ENCODE results near the gene ZNF726. TPM values are rescaled to one million over a fixed set of nuclear protein-coding genes. Genes with fewer than 3 reads are reported as not detected.
A peak's percentile ranks its signal among the peaks of the same experiment; 100 is the strongest.
"Not testable (repeated sequence)": the region's sequence is repeated elsewhere in the genome, so short reads cannot be mapped to it uniquely, and the experiment has no call there.

The ZNF726 gene
- total RNA-seq, 1 donor from 2014 or later = 11.6 TPM

- intact Hi-C loops (cut with micrococcal nuclease) = no loop called here
- Mint-ChIP-seq H3K4me1 (ENCODE audit: low read depth) (no peaks in the 10 kb centered on the region), H3K27ac (no peak overlapping the region), H3K27me3 (ENCODE audit: low read depth) (no peaks in the 10 kb centered on the region), H3K9me3 (peaks cover 69% of the 10 kb centered on the region), H3K36me3 (ENCODE audit: low read depth) (no peaks in the 10 kb centered on the region), H3K4me3 (ENCODE audit: low read depth) (no peak overlapping the region)
- DNase-seq (ENCODE audit: low spot score) = no peak
Measured at GRCh38 chr19:23905771-23906170, 8.9 kb upstream of the ZNF726 start.

DNA sequence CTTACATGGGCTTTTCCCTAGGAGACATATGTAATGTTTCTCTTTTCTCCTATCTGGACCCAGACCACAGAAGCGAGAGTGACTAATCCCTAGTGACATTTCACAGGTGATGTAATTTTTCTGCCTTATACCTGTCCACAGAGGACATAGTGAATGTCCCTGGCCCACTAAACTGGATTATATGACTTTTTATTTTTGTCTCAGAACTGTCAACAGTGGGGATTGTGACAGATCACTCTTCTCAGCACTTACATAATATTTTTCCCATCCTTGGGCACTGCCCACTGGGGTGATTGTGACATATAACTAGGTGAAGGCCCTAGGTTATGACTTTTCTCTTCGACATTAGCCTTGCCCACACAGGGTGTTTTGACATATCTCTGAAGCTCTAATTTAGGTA is 7.9 kb upstream of the ZNF726 start:
- intact Hi-C loops (cut with micrococcal nuclease) = no loop called here
- Mint-ChIP-seq H3K4me3 (ENCODE audit: low read depth) (no peak overlapping the region), H3K9me3 (peaks cover 66% of the 10 kb centered on the region), H3K27ac (no peak overlapping the region), H3K27me3 (ENCODE audit: low read depth) (no peaks in the 10 kb centered on the region), H3K36me3 (ENCODE audit: low read depth) (no peaks in the 10 kb centered on the region), H3K4me1 (ENCODE audit: low read depth) (no peaks in the 10 kb centered on the region)
- DNase-seq (ENCODE audit: low spot score) = no peak

DNA sequence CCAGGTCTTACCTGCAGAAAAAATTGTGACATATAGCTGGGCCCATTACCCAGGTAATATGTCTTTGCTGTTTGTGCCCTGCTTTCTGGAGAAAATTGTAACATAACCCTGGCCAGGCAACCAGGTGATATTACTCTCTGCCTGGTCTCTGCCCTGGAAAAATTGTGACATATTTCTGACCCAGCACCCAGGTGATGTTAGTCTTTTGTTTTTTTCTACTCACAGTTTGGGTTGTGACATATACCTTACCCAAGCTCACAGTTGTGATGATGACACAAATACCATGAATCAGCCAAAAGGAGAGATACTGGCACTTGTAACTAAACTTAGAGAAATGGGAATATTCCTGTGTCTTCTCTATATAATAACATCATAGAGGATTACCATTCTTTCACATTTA is 6.5 kb upstream of the ZNF726 start:
- H3K27me3 Mint-ChIP-seq (ENCODE audit: low read depth) = no peaks in the 10 kb centered on the region
- intact Hi-C loops (cut with micrococcal nuclease) = no loop called here
- H3K4me3 Mint-ChIP-seq (ENCODE audit: low read depth) = no peak overlapping the region
- H3K36me3 Mint-ChIP-seq (ENCODE audit: low read depth) = peaks cover 4% of the 10 kb centered on the region
- H3K4me1 Mint-ChIP-seq (ENCODE audit: low read depth) = no peaks in the 10 kb centered on the region
- no peak overlapping the region for H3K27ac Mint-ChIP-seq
- peaks cover 64% of the 10 kb centered on the region for H3K9me3 Mint-ChIP-seq
- no peak for DNase-seq (ENCODE audit: low spot score)

DNA sequence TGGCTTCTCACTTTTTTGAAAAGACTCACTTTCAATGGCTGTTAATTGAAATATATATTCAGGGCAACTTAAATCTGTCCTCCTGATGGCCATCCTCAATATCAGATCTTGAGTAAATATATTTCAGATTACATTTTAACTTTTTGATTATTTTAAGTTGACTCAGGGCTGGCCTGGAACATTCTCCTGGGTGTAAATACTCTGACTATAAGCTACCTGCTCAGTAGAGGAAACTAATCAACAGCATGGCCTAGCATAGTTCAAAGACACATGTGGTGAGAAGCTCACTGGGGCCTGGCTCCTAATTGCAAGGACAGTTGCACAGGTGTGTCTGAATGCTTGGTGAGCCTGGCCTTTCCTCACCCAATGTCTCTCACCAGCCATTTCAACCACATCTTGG is 5.5 kb upstream of the ZNF726 start:
- Mint-ChIP-seq H3K27ac (no peak overlapping the region), H3K9me3 (peaks cover 63% of the 10 kb centered on the region), H3K27me3 (ENCODE audit: low read depth) (no peaks in the 10 kb centered on the region), H3K4me3 (ENCODE audit: low read depth) (no peak overlapping the region), H3K4me1 (ENCODE audit: low read depth) (no peaks in the 10 kb centered on the region), H3K36me3 (ENCODE audit: low read depth) (peaks cover 12% of the 10 kb centered on the region)
- intact Hi-C loops (cut with micrococcal nuclease) = no loop called here
- no peak for DNase-seq (ENCODE audit: low spot score)

DNA sequence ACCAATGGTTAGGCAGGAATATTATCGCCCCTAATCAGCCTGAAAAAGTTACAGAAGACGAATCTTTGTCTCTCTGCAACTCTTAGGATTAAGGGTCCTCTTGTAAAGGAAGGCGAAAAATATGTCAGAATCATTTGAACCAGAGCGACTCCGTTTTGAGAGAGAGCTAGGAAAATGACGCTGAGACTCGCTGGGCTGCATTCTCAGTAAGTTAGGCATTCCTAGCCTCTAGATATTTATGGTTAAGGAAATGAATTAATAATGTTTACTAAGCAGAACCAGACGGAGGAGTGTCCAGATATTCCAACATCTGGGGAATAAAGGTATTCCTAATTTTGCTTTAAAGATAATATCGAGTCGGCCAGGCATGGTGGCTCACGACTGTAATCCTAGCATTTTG is 755 bp upstream of the ZNF726 start:
- DNase-seq (ENCODE audit: low spot score) = no peak
- Mint-ChIP-seq H3K4me3 (ENCODE audit: low read depth) (peak overlapping the region; percentile 94), H3K4me1 (ENCODE audit: low read depth) (peaks cover 4% of the 10 kb centered on the region), H3K27ac (no peak overlapping the region), H3K27me3 (ENCODE audit: low read depth) (no peaks in the 10 kb centered on the region), H3K36me3 (ENCODE audit: low read depth) (peaks cover 47% of the 10 kb centered on the region), H3K9me3 (peaks cover 39% of the 10 kb centered on the region)
- intact Hi-C loops (cut with micrococcal nuclease) = loop anchor here (1.0 to 2.0 kb wide), 4 partner anchors 119 to 664 kb away; partner anchors contain the start of genes ZNF675, ZNF681 and ZNF724

GRCh38 chr19:23916991-23917390 is 2.3 kb downstream of the ZNF726 start:
- DNase-seq (ENCODE audit: low spot score) = no peak
- Mint-ChIP-seq H3K4me1 (ENCODE audit: low read depth) (peaks cover 4% of the 10 kb centered on the region), H3K27ac (no peak overlapping the region), H3K4me3 (ENCODE audit: low read depth) (no peak overlapping the region), H3K9me3 (peaks cover 45% of the 10 kb centered on the region), H3K27me3 (ENCODE audit: low read depth) (no peaks in the 10 kb centered on the region), H3K36me3 (ENCODE audit: low read depth) (peaks cover 74% of the 10 kb centered on the region)
- intact Hi-C loops (cut with micrococcal nuclease) = no loop called here

- Mint-ChIP-seq H3K9me3 (peaks cover 50% of the 10 kb centered on the region), H3K27ac (no peak overlapping the region), H3K36me3 (ENCODE audit: low read depth) (peaks cover 82% of the 10 kb centered on the region), H3K4me1 (ENCODE audit: low read depth) (peaks cover 4% of the 10 kb centered on the region), H3K4me3 (ENCODE audit: low read depth) (no peak overlapping the region), H3K27me3 (ENCODE audit: low read depth) (no peaks in the 10 kb centered on the region)
- DNase-seq (ENCODE audit: low spot score) = no peak
- intact Hi-C loops (cut with micrococcal nuclease) = no loop called here
Measured at GRCh38 chr19:23917856-23918255, 3.2 kb downstream of the ZNF726 start.

DNA sequence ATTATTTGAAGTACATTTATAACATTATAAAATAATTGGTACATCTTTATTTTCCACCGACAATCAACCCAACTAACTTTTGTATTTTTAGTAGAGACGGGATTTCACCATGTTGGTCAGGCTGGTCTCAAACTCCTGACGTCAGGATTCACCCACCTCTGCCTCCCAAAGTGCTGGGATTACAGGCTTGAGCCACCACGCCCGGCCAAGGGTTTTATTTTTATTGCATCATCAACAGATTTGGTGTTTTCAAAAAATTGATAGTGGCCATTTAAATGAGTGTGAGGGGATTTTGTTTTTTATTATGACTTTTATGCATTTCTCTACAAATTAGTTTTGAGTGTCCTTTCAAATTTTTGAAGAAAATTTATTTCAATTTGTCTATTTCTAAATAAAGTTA is 10.6 kb downstream of the ZNF726 start:
- Mint-ChIP-seq H3K27me3 (ENCODE audit: low read depth) (no peaks in the 10 kb centered on the region), H3K9me3 (peaks cover 45% of the 10 kb centered on the region)

DNA sequence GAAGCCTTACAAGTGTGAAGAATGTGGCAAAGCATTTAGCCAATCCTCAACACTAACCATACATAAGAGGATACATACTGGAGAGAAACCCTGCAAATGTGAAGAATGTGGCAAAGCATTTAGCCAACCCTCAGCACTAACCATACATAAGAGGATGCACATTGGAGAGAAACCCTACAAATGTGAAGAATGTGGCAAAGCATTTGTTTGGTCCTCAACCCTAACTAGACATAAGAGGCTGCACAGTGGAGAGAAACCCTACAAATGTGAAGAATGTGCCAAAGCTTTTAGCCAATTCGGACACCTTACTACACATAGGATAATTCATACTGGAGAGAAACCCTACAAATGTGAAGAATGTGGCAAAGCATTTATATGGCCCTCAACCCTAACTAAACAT is 18.2 kb downstream of the ZNF726 start:
- Mint-ChIP-seq H3K27me3 (ENCODE audit: low read depth) (no peaks in the 10 kb centered on the region), H3K36me3 (ENCODE audit: low read depth) (peaks cover 50% of the 10 kb centered on the region), H3K27ac (no peak overlapping the region), H3K4me3 (ENCODE audit: low read depth) (no peak overlapping the region), H3K9me3 (peaks cover 75% of the 10 kb centered on the region), H3K4me1 (ENCODE audit: low read depth) (no peaks in the 10 kb centered on the region)
- no peak for DNase-seq (ENCODE audit: low spot score)
- intact Hi-C loops (cut with micrococcal nuclease) = no loop called here

More for the DNA sequence above, 10.6 kb downstream of the ZNF726 start:
- Mint-ChIP-seq H3K27ac (no peak overlapping the region), H3K4me3 (ENCODE audit: low read depth) (no peak overlapping the region), H3K36me3 (ENCODE audit: low read depth) (peaks cover 64% of the 10 kb centered on the region), H3K4me1 (ENCODE audit: low read depth) (no peaks in the 10 kb centered on the region)
- no peak for DNase-seq (ENCODE audit: low spot score)
- intact Hi-C loops (cut with micrococcal nuclease) = no loop called here

DNA sequence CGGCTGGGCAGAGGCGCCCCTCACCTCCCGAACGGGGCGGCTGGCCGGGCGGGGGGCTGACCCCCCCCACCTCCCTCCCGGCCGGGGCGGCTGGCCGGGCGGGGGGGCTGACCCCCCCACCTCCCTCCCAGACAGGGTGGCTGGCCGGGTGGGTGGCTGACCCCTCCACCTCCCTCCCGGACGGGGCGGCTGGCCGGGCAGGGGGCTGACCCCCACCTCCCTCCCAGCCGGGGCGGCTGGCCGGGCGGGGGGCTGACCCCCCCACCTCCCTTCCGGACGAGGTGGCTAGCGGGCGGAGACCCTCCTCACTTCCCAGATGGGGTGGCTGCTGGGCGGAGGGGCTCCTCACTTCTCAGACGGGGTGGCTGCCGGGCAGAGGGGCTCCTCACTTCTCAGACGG is 22.3 kb downstream of the ZNF726 start:
- H3K27me3 Mint-ChIP-seq (ENCODE audit: low read depth); H3K4me1 Mint-ChIP-seq (ENCODE audit: low read depth); intact Hi-C loops (cut with micrococcal nuclease); DNase-seq (ENCODE audit: low spot score); H3K27ac Mint-ChIP-seq; H3K4me3 Mint-ChIP-seq (ENCODE audit: low read depth): not testable (repeated sequence)
- H3K9me3 Mint-ChIP-seq = peaks cover 79% of the 10 kb centered on the region
- peaks cover 37% of the 10 kb centered on the region for H3K36me3 Mint-ChIP-seq (ENCODE audit: low read depth)

GRCh38 chr19:23943411-23943810 is 28.7 kb downstream of the ZNF726 start:
- H3K27ac Mint-ChIP-seq = no peak overlapping the region
- no peak for DNase-seq (ENCODE audit: low spot score)
- H3K4me3 Mint-ChIP-seq (ENCODE audit: low read depth) = no peak overlapping the region
- intact Hi-C loops (cut with micrococcal nuclease) = no loop called here
- no peaks in the 10 kb centered on the region for H3K27me3 Mint-ChIP-seq (ENCODE audit: low read depth)
- H3K36me3 Mint-ChIP-seq (ENCODE audit: low read depth) = peaks cover 64% of the 10 kb centered on the region
- peaks cover 81% of the 10 kb centered on the region for H3K9me3 Mint-ChIP-seq
- H3K4me1 Mint-ChIP-seq (ENCODE audit: low read depth) = no peaks in the 10 kb centered on the region

DNA sequence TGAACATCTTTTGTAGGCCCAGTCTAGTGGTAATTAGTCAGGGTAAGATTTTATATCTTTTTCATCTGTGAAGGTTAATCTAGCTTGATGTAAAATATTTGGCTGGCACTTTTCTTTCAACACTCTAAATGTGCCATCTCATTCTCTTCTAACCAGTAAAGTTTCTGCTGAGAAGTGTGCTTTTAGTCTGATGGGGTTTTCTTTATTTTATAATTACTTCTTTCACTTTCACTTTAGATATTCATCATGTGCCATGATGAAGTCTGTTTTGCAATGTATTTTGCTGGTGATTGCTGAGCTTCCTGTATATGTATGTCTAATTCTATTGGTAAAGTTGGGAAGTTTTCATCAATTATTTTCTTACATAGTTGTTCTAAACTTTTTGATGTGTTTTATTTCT is 31.9 kb downstream of the ZNF726 start:
- no peak for DNase-seq (ENCODE audit: low spot score)
- Mint-ChIP-seq H3K4me3 (ENCODE audit: low read depth) (no peak overlapping the region), H3K27ac (no peak overlapping the region), H3K36me3 (ENCODE audit: low read depth) (peaks cover 57% of the 10 kb centered on the region), H3K4me1 (ENCODE audit: low read depth) (no peaks in the 10 kb centered on the region), H3K27me3 (ENCODE audit: low read depth) (no peaks in the 10 kb centered on the region), H3K9me3 (peaks cover 68% of the 10 kb centered on the region)
- intact Hi-C loops (cut with micrococcal nuclease) = no loop called here

- intact Hi-C loops (cut with micrococcal nuclease) = no loop called here
- Mint-ChIP-seq H3K4me3 (ENCODE audit: low read depth) (no peak overlapping the region), H3K9me3 (peaks cover 66% of the 10 kb centered on the region), H3K27ac (no peak overlapping the region), H3K27me3 (ENCODE audit: low read depth) (no peaks in the 10 kb centered on the region), H3K36me3 (ENCODE audit: low read depth) (peaks cover 36% of the 10 kb centered on the region), H3K4me1 (ENCODE audit: low read depth) (no peaks in the 10 kb centered on the region)
- no peak for DNase-seq (ENCODE audit: low spot score)
Measured at GRCh38 chr19:23949611-23950010, 34.9 kb downstream of the ZNF726 start.

DNA sequence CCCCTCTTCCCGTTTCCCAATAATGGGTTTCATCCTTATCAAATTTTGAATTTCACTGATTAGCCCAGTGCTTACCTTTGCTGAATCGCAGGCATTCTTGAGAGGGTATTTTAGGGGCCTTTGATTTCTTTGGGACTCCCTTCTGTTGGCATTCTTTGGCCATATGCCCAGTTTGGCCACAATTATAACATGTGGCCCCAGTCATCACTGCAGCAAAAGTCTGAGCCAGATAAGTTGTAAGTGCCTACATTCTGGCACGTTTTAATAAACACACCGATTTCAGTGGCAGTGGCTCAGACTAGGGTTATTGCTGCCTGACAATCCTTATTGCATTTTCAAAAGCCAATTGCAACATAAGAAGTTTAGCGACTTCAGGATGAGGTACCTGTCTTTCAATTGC is 41.4 kb downstream of the ZNF726 start:
- Mint-ChIP-seq H3K4me3 (ENCODE audit: low read depth) (no peak overlapping the region), H3K36me3 (ENCODE audit: low read depth) (no peaks in the 10 kb centered on the region), H3K4me1 (ENCODE audit: low read depth) (no peaks in the 10 kb centered on the region), H3K27me3 (ENCODE audit: low read depth) (no peaks in the 10 kb centered on the region), H3K27ac (no peak overlapping the region), H3K9me3 (peaks cover 60% of the 10 kb centered on the region)
- no peak for DNase-seq (ENCODE audit: low spot score)
- intact Hi-C loops (cut with micrococcal nuclease) = no loop called here

Data from activated T-helper 2 cell treated with anti-CD3 and anti-CD28 coated beads, Interferon-gamma antibody, Interleukin-2, Interleukin-4, amounts not matched to agents 10 μg/mL and 5 μg/mL and 100 μg/mL, durations not matched to agents 14 hours and 24 hours and 36 hours (primary cell).